Stomach (tissue), 4 donors: Measurements from ENCODE around the gene ENAH.

ENCODE experiments used
- EP300 ChIP-seq: sonication (generic); formaldehyde crosslinking; IDR thresholded peaks from one replicate; pipeline ENCODE4 v1.6.1; 2017; ENCODE audit warnings: antibody characterized with exemption
- POLR2A ChIP-seq, 4 donors: fragments of 450-650 bp; IDR thresholded peaks; one replicate each; pipeline ENCODE4 v1.6.1; 2016; ENCODE audit warnings: antibody characterized with exemption in 4 of 4, control low read depth in 2 of 4, mild to moderate bottlenecking in 1 of 4, moderate library complexity in 1 of 4
- TF ChIP-seq, protein P1 (sequence below), 7 experiments: fragments of 450-650 bp in 4 of 7; fragments of 200-600 bp in 3 of 7; sonication (generic) in 3 of 7; IDR thresholded peaks; one replicate each; pipeline ENCODE4 v1.5.1; 2016 to 2019; ENCODE audit warnings: antibody characterized with exemption in 7 of 7, control low read depth in 2 of 7, mild to moderate bottlenecking in 1 of 7

GRCh38 chr1:225460737-225461532, 192.0 kb downstream of the ENAH start:
- no peak for TF ChIP-seq POLR2A (IDR thresholded peaks at IDR 0.05)
- TF ChIP-seq, protein P1, sequence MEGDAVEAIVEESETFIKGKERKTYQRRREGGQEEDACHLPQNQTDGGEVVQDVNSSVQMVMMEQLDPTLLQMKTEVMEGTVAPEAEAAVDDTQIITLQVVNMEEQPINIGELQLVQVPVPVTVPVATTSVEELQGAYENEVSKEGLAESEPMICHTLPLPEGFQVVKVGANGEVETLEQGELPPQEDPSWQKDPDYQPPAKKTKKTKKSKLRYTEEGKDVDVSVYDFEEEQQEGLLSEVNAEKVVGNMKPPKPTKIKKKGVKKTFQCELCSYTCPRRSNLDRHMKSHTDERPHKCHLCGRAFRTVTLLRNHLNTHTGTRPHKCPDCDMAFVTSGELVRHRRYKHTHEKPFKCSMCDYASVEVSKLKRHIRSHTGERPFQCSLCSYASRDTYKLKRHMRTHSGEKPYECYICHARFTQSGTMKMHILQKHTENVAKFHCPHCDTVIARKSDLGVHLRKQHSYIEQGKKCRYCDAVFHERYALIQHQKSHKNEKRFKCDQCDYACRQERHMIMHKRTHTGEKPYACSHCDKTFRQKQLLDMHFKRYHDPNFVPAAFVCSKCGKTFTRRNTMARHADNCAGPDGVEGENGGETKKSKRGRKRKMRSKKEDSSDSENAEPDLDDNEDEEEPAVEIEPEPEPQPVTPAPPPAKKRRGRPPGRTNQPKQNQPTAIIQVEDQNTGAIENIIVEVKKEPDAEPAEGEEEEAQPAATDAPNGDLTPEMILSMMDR (IDR thresholded peaks at IDR 0.05): no peak
- no peak for TF ChIP-seq EP300
